HG02970 (cell line): ENCODE measurements around the gene GIMAP4.
"Not testable (repeated sequence)": the region's sequence is repeated elsewhere in the genome, so short reads cannot be mapped to it uniquely, and the experiment has no call there.

Experiments used
- ATAC-seq: cut with Tn5 transposase; IDR thresholded peaks from one replicate; pipeline ENCODE4 v1.9.1; 2021; ENCODE audit warnings: mild to moderate bottlenecking, moderate library complexity, moderate number of reproducible peaks; ENCODE audit not compliant: unreplicated experiment, low FRiP score

Gene GIMAP4

GRCh38 chr7:150579979-150580637 is 12.9 kb downstream of the GIMAP4 start:
- not testable (repeated sequence) for ATAC-seq

- no peak for ATAC-seq
These were observed 13.6 kb downstream of the GIMAP4 start for GRCh38 chr7:150580638-150581394.

- no peak for ATAC-seq
These were observed 18.0 kb downstream of the GIMAP4 start for GRCh38 chr7:150585199-150585598.

GRCh38 chr7:150586068-150586784 is 19.0 kb downstream of the GIMAP4 start:
- no peak for ATAC-seq

GRCh38 chr7:150586785-150587152 is 19.6 kb downstream of the GIMAP4 start:
- ATAC-seq: no peak

- no peak for ATAC-seq
These were observed 20.4 kb downstream of the GIMAP4 start for GRCh38 chr7:150587551-150587950.

- ATAC-seq: no peak
These were observed 27.6 kb downstream of the GIMAP4 start for GRCh38 chr7:150594805-150595204.

GRCh38 chr7:150595361-150595760 is 28.2 kb downstream of the GIMAP4 start:
- ATAC-seq: no peak

GRCh38 chr7:150603600-150603999 is 36.4 kb downstream of the GIMAP4 start:
- not testable (repeated sequence) for ATAC-seq

- no peak for ATAC-seq
These were observed 43.0 kb downstream of the GIMAP4 start for GRCh38 chr7:150610233-150610632.

- no peak for ATAC-seq
These were observed 45.7 kb downstream of the GIMAP4 start for GRCh38 chr7:150612925-150613324.

- ATAC-seq: no peak
These were observed 46.7 kb downstream of the GIMAP4 start for GRCh38 chr7:150613880-150614279.

GRCh38 chr7:150614426-150614825 is 47.2 kb downstream of the GIMAP4 start:
- not testable (repeated sequence) for ATAC-seq

GRCh38 chr7:150615221-150615755 is 48.1 kb downstream of the GIMAP4 start:
- ATAC-seq: not testable (repeated sequence)

- ATAC-seq: no peak
These were observed 52.9 kb downstream of the GIMAP4 start for GRCh38 chr7:150620061-150620460.

GRCh38 chr7:150620617-150621371 is 53.6 kb downstream of the GIMAP4 start:
- no peak for ATAC-seq

- ATAC-seq: no peak
These were observed 54.2 kb downstream of the GIMAP4 start for GRCh38 chr7:150621376-150621775.
